Mucosa of descending colon (tissue), 3 donors: ENCODE measurements around the gene APLF. TPM values are rescaled to one million over a fixed set of nuclear protein-coding genes. Genes with fewer than 3 reads are reported as not detected.
A peak's percentile ranks its signal among the peaks of the same experiment; 100 is the strongest.
"Not testable (repeated sequence)": the region's sequence is repeated elsewhere in the genome, so short reads cannot be mapped to it uniquely, and the experiment has no call there.

Experiments used
- ATAC-seq: fragments of 200-7000 bp; cut with Tn5 transposase; one replicate; pipeline ENCODE4 v1.9.1; 2020; ENCODE audit warnings: mild to moderate bottlenecking, moderate library complexity
- DNase-seq, 3 donors: peaks; one replicate each; pipeline ENCODE4 v3.0.0-alpha.2; 2020
- H3K36me3 ChIP-seq: fragments of 200-600 bp; one replicate; pipeline ENCODE4 v1.8.0; 2021; ENCODE audit warnings: low read depth, mild to moderate bottlenecking
- H3K4me1 ChIP-seq: fragments of 200-600 bp; one replicate; pipeline ENCODE4 v1.8.0; 2021; ENCODE audit warnings: low read depth, mild to moderate bottlenecking
- H3K4me3 ChIP-seq: fragments of 200-600 bp; one replicate; pipeline ENCODE4 v1.8.0; 2021; ENCODE audit warnings: mild to moderate bottlenecking
- H3K9me3 ChIP-seq: fragments of 200-600 bp; one replicate; pipeline ENCODE4 v1.8.0; 2021; ENCODE audit warnings: mild to moderate bottlenecking
- intact Hi-C, 2 donors: fragments of 100-400 bp; cut with DNase I in 1 of 2; cut with micrococcal nuclease in 1 of 2; formaldehyde crosslinking; loops; one replicate each; pipeline versions ENCODE4 v1.11.0 to v1.11.1; 2022; cut with DNase I, micrococcal nuclease
- total RNA-seq, 3 donors: library from RNA; stranded (reverse); fragmentation: NEBNext Ultra II Directional in 2 of 3; extraction: Animal tissue kit (Norgen Biotek cat#: 25700) in 2 of 3; gene quantifications; one replicate each; pipeline versions ENCODE4 v1.2.1 to v1.2.4, GENCODE V29; 2021 to 2023
- TF ChIP-seq, protein P1 (sequence below): fragments of 200-600 bp; IDR thresholded peaks from one replicate; pipeline ENCODE4 v1.8.0; 2022; ENCODE audit warnings: antibody characterized with exemption, mild to moderate bottlenecking
- donor health status: DM: no; HTN: no; CAD: no; lungs with moderate emphysema.
- donor health status: DM: no; HTN: no; CAD: no.
- donor health status: DM: no; HTN: yes; CAD: no.

APLF gene
- total RNA-seq, 3 donors from 2014 or later: 1.9 to 9.7 (median 2.7) TPM

DNA sequence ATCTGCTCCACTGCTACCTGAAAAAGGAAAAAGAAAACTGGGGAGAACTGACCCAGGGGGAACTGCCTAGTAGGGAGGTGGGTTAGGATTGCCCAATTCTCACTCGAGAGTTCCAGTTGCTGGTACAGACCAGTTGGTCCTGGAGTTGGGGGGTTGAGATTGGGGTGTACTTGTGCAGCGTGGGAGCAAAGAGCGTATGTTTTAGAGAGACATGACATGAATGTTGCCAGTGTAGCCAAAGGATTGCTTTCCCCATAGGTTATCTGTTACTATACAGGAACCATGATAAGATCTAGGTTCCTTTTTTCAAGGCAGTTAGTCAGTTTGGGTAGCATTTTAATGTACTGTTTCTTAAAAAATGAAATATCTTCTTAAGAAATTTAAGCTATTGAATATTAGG lies 68.6 kb downstream of the APLF start:
- TF ChIP-seq, protein P1, sequence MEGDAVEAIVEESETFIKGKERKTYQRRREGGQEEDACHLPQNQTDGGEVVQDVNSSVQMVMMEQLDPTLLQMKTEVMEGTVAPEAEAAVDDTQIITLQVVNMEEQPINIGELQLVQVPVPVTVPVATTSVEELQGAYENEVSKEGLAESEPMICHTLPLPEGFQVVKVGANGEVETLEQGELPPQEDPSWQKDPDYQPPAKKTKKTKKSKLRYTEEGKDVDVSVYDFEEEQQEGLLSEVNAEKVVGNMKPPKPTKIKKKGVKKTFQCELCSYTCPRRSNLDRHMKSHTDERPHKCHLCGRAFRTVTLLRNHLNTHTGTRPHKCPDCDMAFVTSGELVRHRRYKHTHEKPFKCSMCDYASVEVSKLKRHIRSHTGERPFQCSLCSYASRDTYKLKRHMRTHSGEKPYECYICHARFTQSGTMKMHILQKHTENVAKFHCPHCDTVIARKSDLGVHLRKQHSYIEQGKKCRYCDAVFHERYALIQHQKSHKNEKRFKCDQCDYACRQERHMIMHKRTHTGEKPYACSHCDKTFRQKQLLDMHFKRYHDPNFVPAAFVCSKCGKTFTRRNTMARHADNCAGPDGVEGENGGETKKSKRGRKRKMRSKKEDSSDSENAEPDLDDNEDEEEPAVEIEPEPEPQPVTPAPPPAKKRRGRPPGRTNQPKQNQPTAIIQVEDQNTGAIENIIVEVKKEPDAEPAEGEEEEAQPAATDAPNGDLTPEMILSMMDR: no peak
- H3K9me3 ChIP-seq: no peaks in the 10 kb centered on the region
- no peaks in the 10 kb centered on the region for H3K36me3 ChIP-seq
- intact Hi-C loops: no loop called here
- ATAC-seq: no peak
- H3K4me3 ChIP-seq: no peak overlapping the region
- no peaks in the 10 kb centered on the region for H3K4me1 ChIP-seq
- no peak for DNase-seq

DNA sequence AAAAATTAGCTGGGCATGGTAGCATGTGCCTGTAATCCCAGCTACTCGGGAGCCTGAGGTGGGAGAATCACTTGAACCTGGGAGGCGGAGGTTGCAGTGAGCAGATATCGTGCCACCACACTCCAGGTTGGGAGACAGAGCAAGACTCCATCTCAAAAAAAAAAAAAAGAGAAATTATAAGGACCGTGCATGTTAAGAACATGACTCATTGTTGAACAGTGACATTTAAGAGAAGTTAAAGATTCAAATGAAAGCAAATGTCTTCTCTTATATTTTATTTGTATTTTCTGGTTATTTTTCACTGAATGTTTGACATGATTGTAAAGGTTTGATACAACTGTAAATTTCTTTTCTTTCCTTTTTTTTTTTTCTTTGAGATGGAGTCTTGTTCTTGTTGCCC lies 69.6 kb downstream of the APLF start:
- H3K4me3 ChIP-seq: no peak overlapping the region
- peak in 1 of 3 donors; percentile 7 for DNase-seq
- H3K4me1 ChIP-seq: no peaks in the 10 kb centered on the region
- H3K36me3 ChIP-seq: no peaks in the 10 kb centered on the region
- ATAC-seq: no peak
- intact Hi-C loops: no loop called here
- TF ChIP-seq, protein P1: no peak
- no peaks in the 10 kb centered on the region for H3K9me3 ChIP-seq

DNA sequence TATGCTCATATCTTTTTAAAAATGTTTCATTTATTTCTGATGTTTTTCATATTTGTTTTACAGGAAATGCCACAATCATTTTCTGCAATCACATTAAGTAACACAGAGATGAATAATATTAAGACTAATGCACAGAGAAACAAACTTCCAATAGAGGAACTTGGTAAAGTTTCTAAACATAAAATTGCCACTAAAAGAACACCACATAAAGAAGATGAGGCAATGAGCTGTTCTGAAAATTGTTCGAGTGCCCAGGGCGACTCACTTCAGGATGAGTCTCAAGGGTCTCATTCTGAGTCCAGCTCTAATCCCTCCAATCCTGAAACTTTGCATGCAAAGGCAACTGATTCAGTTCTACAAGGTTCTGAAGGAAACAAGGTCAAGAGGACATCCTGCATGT lies 70.4 kb downstream of the APLF start:
- ATAC-seq (no peak), DNase-seq (no peak)
- Histone ChIP-seq H3K9me3 (no peaks in the 10 kb centered on the region), H3K36me3 (no peaks in the 10 kb centered on the region), H3K4me1 (no peaks in the 10 kb centered on the region), H3K4me3 (no peak overlapping the region)
- intact Hi-C loops: no loop called here
- TF ChIP-seq, protein P1: no peak

DNA sequence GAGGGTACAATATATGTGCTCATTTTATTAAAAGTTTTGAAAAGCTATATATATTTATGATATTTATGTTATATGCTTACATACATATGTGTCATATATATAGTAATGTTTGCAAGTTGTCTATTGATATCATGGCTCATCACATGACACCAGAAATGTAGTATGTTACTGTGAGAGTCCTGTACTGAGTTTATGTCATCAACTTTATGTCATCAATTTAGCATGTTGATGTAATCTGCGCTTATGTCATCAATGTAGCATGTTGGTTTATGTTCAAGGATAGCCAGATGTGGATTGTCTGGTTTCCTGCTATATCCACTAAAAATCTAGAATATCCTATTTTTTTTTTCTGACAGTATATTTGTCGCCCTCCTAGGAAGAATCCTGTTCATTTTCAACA lies 77.4 kb downstream of the APLF start:
- no peaks in the 10 kb centered on the region for H3K4me1 ChIP-seq
- H3K36me3 ChIP-seq: no peaks in the 10 kb centered on the region
- intact Hi-C loops: no loop called here
- ATAC-seq (no peak), DNase-seq (no peak)
- TF ChIP-seq, protein P1: no peak
- no peak overlapping the region for H3K4me3 ChIP-seq
- H3K9me3 ChIP-seq: no peaks in the 10 kb centered on the region

DNA sequence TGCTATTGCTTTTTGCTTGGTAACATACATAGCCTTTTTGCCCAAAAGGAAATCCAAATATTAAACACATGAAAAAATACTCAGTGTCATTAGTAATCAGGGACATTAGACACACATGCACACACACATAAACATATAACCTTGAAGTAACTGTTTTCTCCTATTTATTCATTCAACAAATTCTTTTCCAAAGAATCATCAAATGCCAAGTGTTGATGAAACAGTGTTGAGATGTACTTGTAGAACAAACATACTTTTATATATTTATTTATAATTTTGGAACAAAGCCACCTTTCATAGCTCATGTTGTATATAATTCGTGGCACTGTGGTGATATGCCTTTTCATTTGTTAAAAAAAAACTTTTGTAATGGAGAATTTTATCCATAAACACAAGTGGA lies 81.0 kb downstream of the APLF start:
- H3K4me1 ChIP-seq: no peaks in the 10 kb centered on the region
- DNase-seq (no peak), ATAC-seq (no peak)
- no peak overlapping the region for H3K4me3 ChIP-seq
- no peaks in the 10 kb centered on the region for H3K36me3 ChIP-seq
- H3K9me3 ChIP-seq: no peaks in the 10 kb centered on the region
- intact Hi-C loops: no loop called here
- TF ChIP-seq, protein P1: no peak

DNA sequence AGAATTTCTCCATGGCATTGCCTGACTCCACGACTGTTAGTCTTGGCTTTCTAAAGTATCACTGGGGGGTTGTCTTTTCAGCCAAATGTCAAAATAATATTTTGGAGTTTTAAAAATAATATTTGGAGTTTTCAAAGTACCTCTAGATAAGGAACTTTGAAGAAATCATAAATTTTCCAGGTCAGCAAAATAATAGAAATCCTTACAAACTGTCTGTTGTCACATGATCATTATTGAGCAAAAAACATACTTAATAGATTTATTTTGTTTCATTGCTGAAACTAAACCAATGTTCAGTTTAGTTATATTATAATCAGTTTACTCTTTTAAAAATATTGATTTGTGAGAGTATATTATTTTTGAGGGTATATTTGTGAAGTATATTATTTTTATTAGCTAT lies 85.7 kb downstream of the APLF start:
- TF ChIP-seq, protein P1: no peak
- Histone ChIP-seq H3K4me1 (no peaks in the 10 kb centered on the region), H3K9me3 (no peaks in the 10 kb centered on the region), H3K4me3 (no peak overlapping the region), H3K36me3 (no peaks in the 10 kb centered on the region)
- intact Hi-C loops: no loop called here
- no peak for DNase-seq
- ATAC-seq: no peak

DNA sequence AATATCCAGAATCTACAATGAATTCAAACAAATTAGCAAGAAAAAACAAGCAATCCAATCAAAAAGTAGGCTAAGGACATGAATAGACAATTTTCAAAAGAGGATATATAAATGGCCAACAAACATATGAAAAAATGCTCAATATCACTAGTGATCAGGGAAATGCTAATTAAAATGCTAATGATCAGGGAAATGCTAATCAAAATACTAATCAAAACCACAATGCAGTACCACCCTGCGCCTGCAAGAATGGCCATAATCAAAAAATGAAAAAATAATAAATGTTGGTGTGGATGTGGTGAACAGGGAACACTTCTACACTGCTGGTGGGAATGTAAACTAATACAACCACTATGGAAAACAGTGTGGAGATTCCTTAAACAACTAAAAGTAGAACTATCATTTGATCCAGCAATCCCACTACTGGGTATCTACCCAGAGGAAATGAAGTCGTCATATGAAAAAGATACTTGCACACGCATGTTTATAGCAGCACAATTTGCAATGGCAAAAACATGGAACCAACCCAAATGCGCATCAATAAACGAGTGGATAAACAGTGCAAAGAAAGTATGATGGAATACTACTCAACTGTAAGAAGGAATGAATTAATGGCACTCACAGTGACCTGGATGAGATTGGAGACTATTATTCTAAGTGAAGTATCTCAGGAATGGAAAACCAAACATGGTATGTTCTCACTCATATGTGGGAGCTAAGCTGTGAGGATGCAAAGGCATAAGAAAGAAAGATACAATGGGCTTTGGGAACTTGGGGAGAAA lies 88.2 kb downstream of the APLF start:
- H3K4me3 ChIP-seq, H3K36me3 ChIP-seq, intact Hi-C loops, DNase-seq, H3K9me3 ChIP-seq, H3K4me1 ChIP-seq, ATAC-seq: not testable (repeated sequence)
